GM13977 (cell line): Measurements from ENCODE around the gene NDUFA3.
"Not testable (repeated sequence)": the region's sequence is repeated elsewhere in the genome, so short reads cannot be mapped to it uniquely, and the experiment has no call there.

Experiments used
- DNase-seq: peaks from one replicate; pipeline ENCODE4 v3.0.0; 2012; ENCODE audit warnings: low spot score
- in situ Hi-C: fragments of 300-500 bp; cut with MboI; formaldehyde crosslinking; loops from one replicate; pipeline ENCODE4 v1.12.0; 2022; ENCODE audit warnings: low sequenced_read_pairs, low pct_unique_long_range_greater_than_20kb, mixed read lengths, inconsistent platforms; ENCODE audit not compliant: unreplicated experiment
- TF ChIP-seq, protein P1 (sequence below): IDR thresholded peaks from 2 replicates; pipeline ENCODE4 v1.5.1; 2012; ENCODE audit warnings: mild to moderate bottlenecking, control low read depth; ENCODE audit not compliant: insufficient read depth; ENCODE audit errors: extremely low read depth, missing control alignments

NDUFA3 gene

DNA sequence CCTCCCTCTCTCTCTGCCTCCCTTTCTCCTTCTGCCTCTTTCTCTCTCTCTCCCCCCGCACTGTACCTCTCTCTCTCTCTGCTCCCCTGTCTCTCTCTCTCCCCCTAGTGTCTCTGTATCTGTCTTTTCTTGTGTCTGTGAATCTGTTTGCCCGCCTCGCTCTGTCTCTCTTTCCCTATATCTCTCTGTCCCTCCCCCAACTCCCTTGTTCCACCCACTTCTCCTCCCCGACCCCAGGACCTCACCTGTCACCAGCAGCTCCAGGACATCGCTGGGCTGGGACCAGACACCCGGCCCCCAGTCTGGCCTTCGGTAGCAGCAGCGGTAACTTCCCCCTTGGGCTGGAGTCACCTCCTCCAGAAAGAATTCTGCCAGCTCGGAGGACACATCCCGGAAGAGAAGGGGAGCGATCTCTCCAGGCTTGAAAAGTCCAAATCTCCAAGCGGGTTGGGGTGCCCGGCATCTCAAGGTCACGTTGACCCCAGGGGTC is 6.0 kb upstream of the NDUFA3 start:
- no peak for DNase-seq
- in situ Hi-C loops: no loop called here
- TF ChIP-seq, protein P1, sequence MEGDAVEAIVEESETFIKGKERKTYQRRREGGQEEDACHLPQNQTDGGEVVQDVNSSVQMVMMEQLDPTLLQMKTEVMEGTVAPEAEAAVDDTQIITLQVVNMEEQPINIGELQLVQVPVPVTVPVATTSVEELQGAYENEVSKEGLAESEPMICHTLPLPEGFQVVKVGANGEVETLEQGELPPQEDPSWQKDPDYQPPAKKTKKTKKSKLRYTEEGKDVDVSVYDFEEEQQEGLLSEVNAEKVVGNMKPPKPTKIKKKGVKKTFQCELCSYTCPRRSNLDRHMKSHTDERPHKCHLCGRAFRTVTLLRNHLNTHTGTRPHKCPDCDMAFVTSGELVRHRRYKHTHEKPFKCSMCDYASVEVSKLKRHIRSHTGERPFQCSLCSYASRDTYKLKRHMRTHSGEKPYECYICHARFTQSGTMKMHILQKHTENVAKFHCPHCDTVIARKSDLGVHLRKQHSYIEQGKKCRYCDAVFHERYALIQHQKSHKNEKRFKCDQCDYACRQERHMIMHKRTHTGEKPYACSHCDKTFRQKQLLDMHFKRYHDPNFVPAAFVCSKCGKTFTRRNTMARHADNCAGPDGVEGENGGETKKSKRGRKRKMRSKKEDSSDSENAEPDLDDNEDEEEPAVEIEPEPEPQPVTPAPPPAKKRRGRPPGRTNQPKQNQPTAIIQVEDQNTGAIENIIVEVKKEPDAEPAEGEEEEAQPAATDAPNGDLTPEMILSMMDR: peak; percentile 40

DNA sequence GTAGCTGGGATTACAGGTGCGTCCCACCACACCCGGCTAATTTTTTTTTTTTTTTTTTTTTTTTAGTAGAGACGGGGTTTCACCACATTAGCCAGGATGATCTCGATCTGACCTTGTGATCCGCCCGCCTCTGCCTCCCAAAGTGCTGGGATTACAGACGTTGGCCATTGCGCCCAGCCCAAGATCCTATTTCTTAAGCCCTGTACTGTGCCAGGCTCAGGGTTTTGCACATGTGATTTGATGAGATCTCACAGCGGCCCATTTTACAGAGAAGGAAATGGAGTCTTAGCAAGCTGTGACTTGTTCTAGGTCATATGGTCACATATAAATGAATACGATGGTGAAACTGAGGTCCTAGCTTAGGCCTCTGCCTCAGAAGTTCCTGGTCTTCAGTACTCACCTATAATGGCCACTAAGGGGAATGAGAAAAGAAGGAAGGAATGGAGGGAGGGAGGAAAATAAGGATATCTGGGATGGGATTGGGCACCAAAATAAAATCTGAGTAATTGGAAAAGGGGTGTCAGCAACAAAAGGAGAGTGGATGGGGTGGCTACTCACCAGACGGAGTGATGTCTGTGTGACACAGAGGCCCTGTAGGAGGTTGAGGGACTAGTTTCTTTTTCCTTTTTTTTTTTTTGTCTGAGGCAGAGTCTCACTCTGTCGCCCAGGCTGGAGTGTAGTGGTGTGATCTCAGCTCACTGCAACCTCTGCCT is 3.3 kb upstream of the NDUFA3 start:
- in situ Hi-C loops: no loop called here
- TF ChIP-seq, protein P1: no peak
- no peak for DNase-seq

DNA sequence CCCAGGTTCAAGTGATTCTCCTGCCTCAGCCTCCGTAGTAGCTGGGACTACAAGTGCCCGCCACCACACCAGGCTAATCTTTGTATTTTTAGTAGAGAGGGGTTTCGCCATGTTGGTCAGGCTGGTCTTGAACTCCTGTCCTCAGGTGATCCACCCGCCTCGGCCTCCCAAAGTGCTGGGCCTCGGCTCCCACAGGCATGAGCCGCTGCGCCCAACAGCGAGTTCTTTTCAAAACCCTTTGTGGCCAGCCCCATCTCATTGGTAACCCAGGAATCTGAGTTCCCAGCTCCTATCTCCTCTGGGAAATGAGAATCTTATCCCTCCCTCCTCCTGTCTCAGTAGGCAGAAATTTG is 2.8 kb upstream of the NDUFA3 start:
- in situ Hi-C loops, DNase-seq: not testable (repeated sequence)

DNA sequence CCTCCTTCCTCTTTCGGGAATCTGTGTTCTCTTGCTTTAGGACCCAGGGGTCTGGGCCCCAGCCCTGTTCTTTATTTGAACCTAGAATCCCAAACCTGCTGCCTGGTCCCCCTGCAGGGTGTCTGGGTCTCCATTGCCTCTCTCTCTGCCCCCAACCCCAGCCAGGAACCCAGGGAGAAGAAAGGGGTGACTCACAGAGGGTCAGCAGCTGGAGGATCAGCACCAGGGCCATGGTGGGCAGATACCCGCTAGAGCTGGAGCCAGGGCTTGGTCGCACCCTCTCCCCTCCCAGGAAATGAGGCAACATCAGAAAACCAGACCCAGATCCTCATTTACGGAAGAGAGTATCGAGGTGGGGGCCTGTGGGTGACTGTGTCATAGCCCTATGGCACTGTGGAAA is 2.1 kb upstream of the NDUFA3 start, which contains the start of gene OSCAR:
TSS of gene OSCAR (minus strand) at position 243 of the 400 bp plus-strand sequence. CDS start at position 232, 11 bp downstream.
- in situ Hi-C loops: no loop called here
- no peak for DNase-seq
- TF ChIP-seq, protein P1: no peak

DNA sequence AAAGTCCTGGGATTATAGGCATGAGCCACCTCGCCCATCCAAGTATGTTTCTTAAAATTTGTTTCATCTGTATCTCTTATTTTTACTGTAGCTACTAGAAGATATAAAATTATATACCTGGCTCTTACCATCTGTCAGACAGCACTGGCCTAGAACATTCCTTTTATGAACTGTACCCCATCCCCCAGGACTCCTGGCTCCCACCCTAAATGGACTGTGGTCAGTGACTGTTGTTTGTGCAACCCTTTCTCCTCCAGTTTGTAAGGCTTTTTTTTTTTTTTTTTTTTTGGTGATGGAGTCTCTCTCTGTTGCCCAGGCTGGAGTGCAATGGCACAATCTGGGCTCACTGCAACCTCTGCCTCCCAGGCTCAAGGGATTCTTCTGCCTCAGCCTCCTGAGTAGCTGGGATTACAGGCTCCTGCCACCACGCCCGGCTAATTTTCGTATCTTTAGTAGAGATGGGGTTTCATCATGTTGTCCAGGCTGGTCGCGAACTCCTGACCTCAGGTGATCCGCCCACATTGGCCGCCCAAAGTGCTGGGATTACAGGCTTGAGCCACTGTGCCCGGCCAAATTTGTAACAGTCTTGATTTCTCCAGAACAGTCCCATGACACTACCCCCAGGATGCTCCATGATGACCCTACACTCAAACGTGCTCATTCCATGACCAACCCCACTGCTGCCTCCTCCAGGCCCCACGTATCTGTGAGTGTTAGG is 2.5 kb downstream of the NDUFA3 start:
- in situ Hi-C loops: no loop called here
- no peak for DNase-seq
- TF ChIP-seq, protein P1: no peak

DNA sequence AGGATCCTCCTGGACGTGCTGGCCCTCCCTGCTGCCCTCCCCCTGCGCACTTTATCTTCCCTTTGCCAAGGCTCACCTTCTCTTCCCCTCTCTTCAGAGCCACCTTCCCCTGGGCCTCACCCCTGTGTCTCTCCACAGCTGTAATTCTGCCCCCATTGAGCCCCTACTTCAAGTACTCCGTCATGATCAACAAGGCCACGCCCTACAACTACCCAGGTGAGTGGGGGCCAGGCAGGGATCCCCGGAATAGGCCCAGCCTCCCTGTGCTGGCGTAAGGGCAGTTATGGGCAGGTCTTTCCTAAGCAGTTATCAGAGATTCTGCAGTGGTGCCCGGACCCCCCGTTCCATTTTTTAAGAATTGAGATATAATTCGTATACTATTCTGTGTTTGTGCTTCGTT is 3.1 kb downstream of the NDUFA3 start:
- TF ChIP-seq, protein P1: no peak
- no peak for DNase-seq
- in situ Hi-C loops: no loop called here

DNA sequence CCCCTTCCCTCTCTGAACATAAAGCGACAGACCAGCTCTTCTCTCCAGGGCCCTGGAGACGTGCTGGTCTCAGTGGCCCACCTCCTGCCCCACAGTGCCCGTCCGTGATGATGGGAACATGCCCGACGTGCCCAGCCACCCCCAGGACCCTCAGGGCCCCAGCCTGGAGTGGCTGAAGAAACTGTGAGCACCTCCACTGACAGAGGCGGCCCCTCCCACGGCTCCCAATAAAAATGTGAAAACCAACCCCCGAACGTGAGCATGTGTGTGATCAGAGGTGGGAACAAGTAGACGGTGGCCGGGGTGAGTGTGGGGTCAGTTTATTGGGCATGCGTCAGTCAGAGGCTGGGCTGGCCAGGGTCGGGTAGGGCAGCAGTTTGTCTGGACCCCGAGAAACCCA is 4.1 kb downstream of the NDUFA3 start:
- DNase-seq: no peak

More for the DNA sequence above, 4.1 kb downstream of the NDUFA3 start:
- in situ Hi-C loops: no loop called here
- TF ChIP-seq, protein P1: no peak
